ENCODE results near the gene LAP3.
A peak's percentile ranks its signal among the peaks of the same experiment; 100 is the strongest.
"Not testable (repeated sequence)": the region's sequence is repeated elsewhere in the genome, so short reads cannot be mapped to it uniquely, and the experiment has no call there.

The LAP3 gene

DNA sequence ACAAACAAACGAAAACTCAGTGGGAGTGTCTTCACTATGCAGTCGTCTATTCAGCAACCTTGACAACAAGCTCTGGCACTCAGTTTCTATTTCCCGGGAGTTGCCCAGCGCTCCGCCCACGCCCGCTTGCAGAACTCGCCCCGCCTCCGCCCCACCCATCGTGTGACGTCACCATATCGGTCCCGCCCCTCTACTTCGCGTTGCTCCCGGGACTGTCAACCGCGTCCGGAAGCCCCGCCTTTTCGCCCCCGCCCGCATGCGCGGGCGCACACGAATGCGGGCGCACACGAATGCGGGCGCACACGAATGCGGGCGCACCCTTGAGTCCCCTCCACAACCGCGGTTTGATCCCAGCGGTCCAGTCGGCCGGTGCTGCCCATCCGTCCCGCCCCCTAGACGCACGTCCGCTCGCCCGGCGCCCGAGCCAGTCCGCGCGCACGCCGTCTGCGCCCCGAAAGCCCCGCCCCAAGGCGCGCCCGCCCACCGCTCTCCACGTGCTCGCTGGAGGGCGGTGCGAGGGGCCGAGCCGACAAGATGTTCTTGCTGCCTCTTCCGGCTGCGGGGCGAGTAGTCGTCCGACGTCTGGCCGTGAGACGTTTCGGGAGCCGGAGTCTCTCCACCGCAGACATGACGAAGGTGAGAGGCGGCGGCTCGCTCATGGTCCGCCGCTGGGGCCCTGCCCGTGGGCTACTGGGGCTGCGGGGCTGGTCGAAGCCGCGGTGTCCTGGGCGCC, at the start of gene LAP3:
Gene LAP3 (plus strand): TSS at position 267 of the 733 bp plus-strand sequence. CDS start 268 bp downstream, at position 535.
- peak; percentile 99 to 100 for DNase-seq (ENCODE audit: low read depth in 2 of 2, low spot score in 1 of 2)

DNA sequence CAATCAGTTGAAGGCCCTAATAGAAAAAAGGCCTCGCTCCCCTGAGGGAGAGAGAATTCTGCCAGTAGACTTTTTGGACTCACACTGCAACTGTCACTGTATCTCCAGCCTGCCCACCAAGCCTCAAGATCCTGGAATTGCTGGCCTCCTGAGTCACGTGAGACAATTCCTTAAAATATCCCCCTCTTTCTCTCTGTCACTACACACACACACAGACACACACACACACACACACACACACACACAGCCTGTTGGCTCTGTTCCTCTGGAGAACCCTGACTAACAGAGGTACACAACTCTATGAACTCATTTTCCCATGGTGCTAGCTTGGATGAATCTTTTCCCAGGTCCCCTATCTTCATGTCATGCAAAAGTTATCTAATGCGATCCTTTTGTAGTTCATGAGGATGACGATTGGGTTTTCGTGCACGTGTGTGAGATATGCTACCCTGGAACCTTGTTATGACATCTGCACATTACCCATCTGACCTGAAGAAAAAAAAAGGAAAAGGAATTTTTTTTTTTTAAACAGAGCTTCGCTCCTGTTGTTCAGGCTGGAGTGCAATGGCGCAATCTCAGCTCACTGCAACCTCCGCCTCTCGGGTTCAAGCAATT, 48.3 kb upstream of the LAP3 start:
- no peak for DNase-seq (ENCODE audit: low read depth in 2 of 2, low spot score in 1 of 2)

DNA sequence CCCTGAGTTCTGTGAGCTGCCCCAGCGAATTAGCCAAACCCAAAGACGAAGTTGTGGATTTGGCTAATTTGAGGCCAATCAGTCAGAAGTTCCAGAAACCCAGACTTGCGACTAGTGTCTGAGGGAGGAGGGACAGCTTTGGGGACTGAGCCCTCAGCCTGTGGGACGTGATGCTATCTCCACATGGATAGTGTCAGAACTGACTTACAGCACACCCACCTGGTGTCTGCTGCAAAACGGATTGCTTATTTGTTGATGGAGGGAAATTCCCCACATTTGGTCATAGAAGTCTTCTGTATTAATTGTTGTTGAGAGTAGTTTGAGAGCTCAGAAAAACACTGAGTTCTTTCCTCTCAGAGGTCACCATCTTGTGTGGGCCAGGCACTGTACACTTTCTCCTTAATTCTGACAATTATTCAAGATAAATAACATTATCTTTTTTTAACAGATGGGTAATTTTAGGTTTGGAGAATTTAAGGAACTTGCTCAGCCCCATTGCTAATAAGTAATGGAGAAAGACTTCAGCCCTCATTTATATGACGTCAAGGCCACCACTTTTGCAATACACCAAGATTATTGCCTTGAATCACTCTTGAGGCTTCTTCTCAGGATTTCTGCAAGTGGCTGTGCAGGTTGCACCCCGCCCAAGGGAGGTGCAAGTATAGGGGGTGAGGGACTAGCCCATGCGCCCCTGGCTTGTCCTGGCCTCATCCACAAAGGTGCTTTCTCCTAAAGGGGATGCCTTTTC, 45.3 kb upstream of the LAP3 start:
- no peak for DNase-seq (ENCODE audit: low read depth in 2 of 2, low spot score in 1 of 2)

DNA sequence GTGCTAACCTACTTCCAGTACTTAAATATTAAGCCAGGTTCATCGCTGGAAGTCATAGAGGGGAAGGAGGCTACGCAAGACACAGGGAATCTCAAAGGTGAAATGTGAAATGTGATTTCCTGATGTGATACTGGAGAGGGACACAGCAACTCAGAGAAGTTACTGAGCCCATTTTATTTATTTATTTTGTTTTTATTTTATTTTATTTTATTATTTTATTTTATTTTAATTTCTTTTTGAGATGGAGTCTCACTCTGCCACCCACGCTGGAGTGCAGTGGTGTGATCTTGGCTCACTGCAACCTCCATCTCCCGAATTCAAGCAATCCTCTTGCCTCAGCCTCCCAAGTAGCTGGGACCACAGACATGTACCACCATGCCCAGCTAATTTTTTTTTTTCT, 42.3 kb upstream of the LAP3 start:
- no peak for DNase-seq (ENCODE audit: low read depth in 2 of 2, low spot score in 1 of 2)

DNA sequence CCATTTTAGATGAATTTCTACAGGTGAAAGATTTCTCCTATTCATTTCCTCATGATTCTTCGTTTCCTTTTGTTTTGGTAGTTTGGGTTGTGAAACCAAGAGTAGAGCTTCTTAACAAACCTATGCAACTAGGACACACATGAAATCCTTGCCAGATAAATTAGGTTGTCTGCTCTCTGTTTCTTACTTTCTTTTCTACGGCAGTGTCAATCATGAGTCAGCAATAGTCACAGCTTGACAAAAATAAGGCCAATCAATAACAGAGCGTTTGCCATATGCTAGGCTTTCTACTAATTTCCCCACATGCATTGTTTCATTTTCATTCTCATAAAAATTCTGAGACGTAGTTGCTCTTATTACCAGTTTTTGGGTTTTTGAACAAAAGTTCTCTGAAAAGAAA, 41.8 kb upstream of the LAP3 start:
- DNase-seq (ENCODE audit: low read depth in 2 of 2, low spot score in 1 of 2), result no peak

DNA sequence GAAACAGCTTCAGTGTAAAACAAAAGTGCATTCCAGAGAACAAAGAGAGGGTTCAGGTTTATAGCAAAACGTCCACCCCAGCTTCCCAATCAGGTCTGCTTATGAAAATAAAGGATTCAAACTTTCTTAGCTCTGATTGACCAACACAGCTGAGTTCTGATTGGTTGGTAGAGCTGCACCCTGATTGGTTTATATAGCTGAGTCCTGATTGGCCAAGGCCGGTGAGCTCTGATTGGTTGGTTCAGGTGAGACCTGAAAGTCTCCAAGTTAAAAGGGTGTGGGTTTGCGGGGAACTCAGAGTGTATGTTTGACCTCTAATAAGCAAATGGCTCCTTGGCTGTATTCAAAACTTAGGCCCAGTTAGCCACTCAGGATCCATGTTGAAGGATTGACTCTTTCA, 41.1 kb upstream of the LAP3 start:
- DNase-seq (ENCODE audit: low read depth in 2 of 2, low spot score in 1 of 2), result no peak

DNA sequence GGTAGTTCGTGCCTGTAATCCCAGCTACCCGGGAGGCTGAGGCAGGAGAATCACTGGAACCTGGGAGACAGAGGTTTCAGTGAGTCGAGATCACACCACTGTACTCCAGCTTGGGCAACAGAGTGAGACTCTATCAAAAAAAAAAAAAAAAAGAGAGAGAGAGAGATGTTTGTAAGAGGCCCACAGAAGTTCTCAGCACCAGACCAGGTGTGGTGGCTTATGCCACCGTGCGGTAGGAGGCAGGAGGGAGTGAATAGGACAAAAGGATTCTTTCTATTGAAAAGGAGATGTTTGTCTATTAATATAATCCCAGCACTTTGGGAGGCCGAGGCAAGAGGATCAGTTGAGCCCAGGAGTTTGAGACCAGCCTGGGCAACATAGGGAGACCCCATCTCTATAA, 39.9 kb upstream of the LAP3 start:
- not testable (repeated sequence) for DNase-seq (ENCODE audit: low read depth in 2 of 2, low spot score in 1 of 2)

DNA sequence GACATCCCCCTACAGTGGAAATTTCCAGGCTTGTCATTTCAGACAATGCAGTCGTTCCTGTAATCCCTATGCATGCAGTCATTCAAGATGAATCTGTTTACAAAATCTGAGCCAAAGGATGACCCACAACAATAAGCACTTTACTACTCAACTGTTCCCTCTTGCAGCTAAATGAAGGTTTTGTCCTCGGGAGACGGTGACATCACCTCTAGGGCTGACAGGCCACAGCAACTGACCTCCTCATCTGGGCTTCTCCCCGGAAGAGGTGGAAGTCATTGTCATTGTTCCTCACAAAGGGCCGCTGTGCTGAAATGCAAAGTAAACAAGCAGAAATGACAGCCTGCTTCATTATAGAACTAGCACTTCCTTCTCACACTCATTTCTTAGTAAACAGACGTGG, 32.8 kb upstream of the LAP3 start:
- DNase-seq (ENCODE audit: low read depth in 2 of 2, low spot score in 1 of 2), result no peak

DNA sequence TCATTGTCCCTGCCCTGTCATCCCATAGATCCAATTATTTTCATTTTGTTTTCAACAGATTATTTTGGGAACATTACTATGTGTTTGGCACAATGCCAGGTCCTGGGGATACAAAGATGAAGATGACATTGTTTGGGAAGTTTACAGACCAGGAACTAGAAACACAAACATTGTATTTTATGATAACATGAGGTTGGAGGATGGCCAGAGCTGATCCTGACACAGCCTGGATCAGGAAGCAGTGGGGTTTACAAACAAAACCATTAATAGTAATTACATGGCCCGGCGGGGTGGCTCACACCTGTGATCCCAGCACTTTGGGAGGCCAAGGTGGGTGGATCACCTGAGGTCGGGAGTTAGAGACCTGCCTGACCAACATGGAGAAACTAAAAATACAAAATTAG, 32.2 kb upstream of the LAP3 start:
- DNase-seq (ENCODE audit: low read depth in 2 of 2, low spot score in 1 of 2), result no peak

DNA sequence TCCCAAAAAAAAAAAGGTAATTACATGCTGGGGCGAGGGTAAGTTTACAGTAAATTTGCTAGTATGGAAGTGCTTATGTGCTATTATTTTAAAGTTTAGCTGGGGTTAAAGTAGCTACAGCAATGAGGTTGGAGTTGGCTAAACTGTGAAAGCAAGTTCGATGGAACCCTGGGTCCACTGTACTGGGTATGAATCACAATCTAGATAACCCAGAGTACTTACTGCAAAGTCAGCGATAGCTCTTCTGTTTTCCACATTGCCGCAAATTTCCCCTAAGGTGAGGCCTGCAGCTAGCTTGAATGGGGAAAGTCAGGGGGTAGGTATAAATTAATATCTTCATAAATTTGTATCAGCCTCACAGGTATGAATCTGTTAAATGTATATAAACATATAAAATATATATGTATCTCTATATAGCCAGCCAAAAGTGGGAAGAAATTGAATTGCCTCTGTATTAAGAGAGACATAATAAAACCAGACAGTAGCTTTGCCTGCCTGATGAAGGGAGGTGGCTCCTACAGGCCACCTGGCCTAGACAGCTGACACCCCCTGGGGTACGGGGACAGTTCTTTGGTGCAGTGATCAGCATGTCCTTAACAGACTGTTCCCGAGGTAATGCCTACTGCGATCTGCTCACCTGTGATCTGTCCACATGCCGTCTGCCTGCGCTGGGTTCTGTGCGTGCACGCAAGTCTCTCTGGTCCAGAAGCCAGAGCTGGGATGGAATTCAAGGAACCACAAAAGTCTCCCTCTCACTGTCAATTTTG, 31.4 kb upstream of the LAP3 start:
- no peak for DNase-seq (ENCODE audit: low read depth in 2 of 2, low spot score in 1 of 2)

DNA sequence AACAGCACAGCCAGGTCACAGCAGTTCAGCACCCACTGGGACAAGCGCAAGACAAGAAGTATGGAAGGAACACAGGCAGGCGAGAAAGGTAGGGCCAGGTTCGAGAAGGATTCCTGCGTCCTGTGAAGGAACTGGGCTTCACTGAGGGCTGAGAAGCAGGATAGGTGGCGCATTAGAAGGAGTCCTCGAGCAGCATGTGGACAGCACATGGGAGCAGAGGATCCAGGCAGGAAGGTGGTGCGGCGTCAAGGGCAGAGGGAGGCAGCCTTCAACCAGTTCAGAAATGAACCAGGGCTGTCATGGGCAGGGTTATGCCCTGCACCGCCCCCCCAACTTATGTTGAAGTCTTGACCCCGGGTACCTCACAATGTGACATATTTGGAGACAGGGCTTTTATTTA, 30.8 kb upstream of the LAP3 start:
- no peak for DNase-seq (ENCODE audit: low read depth in 2 of 2, low spot score in 1 of 2)

DNA sequence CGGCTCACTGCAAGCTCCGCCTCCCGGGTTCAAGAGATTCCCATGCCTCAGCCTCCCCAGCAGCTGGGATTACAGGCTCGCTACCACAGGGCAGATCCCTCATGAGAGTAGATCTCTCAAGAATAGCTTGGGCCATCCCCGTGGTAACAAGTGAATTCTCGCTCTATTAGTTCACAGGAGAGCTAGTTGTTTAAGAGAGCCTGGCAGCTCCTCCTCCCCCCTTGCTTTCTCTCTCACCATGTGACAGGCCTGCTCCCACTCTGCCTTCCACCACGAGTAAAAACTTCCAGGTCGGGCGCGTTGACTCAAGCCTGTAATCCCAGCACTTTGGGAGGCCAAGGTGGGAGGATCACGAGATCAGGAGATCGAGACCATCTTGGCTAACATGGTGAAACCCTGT, 30.3 kb upstream of the LAP3 start:
- no peak for DNase-seq (ENCODE audit: low read depth in 2 of 2, low spot score in 1 of 2)

DNA sequence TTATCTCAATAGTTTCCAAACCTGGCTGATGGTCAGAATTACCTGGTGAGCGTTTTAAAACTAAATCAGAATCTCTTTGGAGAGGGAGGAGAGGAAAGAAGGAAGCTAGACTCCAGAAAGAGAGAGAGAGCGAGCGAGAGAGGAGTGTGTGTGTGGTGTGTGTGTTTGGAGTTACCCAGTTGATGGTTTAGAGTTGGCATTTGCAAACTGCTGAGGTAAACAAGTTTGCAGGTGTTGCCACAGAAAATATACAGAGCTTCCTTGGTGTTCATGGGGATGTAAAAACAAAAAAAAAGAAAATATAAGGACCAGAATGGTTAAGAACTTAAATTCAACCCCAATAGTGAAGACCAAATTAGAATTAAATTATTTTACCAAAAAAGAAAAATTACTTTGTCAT, 26.4 kb upstream of the LAP3 start:
- no peak for DNase-seq (ENCODE audit: low read depth in 2 of 2, low spot score in 1 of 2)

DNA sequence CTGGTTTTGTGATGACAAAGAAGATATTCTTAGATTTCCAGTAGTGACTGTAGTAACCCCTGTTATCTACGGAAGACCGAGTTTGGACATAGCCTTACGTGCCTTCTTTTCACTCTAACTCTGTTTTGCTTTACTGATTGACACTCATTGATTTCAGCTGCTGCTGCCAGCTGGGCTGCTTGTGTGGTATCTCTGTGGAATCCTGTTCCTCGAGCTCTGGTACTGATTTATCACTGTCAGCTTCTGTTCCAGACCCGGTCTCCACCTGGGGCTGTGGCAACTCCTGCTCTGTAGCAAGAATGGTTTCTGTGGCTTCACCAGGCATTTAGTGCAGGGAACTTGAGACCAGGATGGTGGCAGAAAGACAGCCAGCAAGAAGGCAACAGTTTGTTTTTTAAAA, 24.6 kb upstream of the LAP3 start:
- no peak for DNase-seq (ENCODE audit: low read depth in 2 of 2, low spot score in 1 of 2)

DNA sequence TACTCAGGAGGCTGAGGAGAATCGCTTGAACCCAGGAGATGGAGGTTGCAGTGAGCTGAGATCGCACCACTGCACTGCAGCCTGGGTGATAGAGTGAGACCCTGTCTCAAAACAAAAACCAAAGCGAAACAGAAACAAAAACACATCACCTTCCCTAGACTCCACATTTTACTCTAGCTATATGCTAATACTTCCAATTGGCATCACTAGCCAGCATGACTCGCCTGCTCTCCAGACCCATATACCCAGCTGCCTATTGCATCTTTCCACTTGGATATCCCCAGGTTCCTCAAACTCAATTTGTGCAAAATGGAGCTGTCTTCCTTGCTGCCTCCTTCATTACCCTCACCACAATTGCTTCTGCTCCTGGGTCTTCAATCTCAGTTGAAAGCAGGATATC, 22.4 kb upstream of the LAP3 start:
- DNase-seq (ENCODE audit: low read depth in 2 of 2, low spot score in 1 of 2), result no peak

DNA sequence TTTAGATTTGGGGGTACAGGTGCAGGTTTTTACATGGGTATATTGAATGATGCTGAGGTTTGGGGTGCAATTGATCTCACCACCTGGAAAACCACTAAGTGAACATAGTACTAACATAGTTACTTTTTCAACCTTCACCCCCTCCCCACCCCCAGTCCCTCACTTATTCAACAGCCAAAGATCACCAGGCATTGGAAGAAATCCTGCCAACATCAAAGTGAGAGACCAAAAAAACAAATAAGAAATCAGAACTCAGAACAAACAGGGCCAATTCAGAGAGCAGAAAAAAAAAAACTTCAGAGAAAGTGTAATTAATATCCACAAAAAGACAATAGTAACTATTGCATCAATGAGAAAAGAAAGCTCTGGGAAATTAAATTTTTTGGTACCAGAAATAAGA, 20.5 kb upstream of the LAP3 start:
- no peak for DNase-seq (ENCODE audit: low read depth in 2 of 2, low spot score in 1 of 2)

DNA sequence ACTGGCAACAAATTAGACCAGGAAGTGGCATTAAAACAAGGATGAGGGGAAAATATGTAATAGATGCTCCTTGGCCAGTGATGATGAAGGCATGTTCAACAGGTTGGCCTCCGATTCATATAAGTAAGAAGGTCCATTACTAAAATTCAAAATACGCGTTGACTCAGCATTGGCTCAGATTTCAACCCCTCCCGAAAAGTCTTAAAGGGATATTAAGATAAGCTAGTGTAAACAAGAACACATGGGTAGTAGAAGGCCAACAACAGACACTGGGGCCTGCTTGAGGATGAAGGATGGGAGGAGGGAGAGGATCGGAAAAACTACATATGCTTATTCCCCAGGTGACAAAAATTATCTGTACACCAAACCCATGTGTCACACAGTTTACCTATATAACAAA, 19.1 kb upstream of the LAP3 start:
- DNase-seq (ENCODE audit: low read depth in 2 of 2, low spot score in 1 of 2), result no peak

DNA sequence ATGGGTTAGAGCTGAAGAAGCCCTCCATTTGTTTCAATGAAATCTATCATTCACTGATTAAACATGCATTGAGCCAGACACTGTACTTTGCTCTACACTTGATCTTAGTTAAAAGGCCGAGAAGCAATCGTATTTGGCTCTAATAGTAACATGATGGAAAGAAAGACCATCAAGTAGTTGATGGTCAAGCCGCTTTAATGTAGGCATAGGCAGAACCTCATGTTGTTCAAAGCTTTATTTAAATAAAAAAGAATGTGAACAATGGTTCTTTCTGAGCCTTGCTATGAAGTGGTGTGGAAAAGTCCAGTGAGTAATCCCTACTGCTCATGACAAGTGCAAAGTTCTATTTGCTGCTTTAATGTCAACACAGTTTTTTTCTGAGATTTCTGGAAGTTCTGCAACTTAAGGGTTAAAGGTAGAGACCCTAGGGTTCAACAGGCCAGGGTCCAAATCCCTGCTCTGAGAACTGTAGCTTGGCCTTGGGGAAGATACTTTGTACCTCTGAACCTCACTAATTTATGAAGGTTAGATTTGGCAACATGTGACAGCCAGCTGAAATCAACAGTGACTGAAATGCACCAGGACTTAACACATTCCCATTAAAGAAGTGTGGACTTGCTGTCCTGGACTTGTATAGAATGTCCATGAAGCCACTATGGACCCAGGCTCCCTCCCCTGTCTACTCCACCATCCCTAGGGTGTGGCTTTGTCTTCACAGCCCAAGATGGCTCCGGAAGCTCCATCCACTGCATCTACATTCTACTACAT, 17.9 kb upstream of the LAP3 start:
- DNase-seq (ENCODE audit: low read depth in 2 of 2, low spot score in 1 of 2), result no peak

DNA sequence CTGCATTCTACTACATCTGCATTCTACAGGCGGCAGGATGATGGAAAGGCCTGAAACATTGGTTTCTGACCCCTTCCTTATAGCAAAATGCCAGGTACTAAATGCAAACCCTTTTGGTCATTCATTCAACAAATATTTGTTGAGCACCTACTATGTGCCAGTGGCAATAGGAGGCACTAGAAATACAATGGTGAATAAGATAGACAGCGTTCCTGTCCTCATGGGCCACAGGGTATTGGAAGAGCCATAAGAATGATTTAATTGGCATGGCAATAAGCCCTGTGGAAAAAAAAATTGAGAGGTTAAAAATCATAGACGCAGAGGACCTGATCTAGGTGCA, 17.3 kb upstream of the LAP3 start:
- DNase-seq (ENCODE audit: low read depth in 2 of 2, low spot score in 1 of 2), result no peak

DNA sequence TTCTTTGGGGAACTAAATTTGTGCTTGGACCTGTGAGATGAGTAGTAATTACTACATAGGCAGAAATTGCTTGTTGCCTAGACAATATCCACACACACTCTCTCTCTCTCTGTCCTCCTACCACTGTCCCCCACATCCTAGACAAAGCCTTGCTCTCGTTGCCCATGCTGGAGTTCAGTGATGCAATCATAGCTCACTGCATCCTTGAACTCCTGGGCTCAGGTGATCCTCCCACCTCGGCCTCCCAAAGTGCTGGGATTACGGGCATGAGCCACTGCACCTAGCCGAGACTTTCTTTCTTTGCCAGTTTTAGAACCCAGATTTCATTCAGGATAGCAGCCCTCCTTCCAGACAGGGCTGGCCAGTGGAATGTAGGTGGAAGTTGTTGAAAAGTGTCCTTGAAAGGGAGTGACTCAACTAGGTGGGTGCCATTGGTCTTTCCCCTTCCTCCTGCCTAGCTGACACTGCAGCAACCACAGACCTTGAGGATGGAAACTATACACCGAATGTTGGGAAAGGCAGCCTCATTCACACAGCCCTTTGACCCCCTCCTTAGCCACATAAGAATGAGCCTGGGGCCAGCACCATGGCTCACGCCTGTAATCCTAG, 16.8 kb upstream of the LAP3 start:
- no peak for DNase-seq (ENCODE audit: low read depth in 2 of 2, low spot score in 1 of 2)

Data from stimulated activated CD8-positive, alpha-beta memory T cell treated with anti-CD3 and anti-CD28 coated beads, Interleukin-4, amount 100 ng/mL, for 1 hour (primary cell).